Astrocyte of the cerebellum (primary cell): ENCODE measurements around the gene HMCN1.

Experiments used
- DNase-seq: peaks from one replicate; pipeline ENCODE4 v3.0.0-alpha.2; 2011; ENCODE audit warnings: low read depth
- H3K4me3 ChIP-seq: 2 replicates; pipeline ENCODE4 v1.5.1; 2011; ENCODE audit warnings: mild to moderate bottlenecking, low read depth, low read length, moderate library complexity
- in situ Hi-C: cut with HindIII; loops from 2 replicates; pipeline ENCODE4 v1.10.0; 2017; ENCODE audit warnings: low sequenced_read_pairs
- TF ChIP-seq, protein P1 (sequence below): IDR thresholded peaks from 2 replicates; pipeline ENCODE4 v1.5.1; 2012; ENCODE audit warnings: low read length, low read depth, moderate library complexity, mild to moderate bottlenecking; ENCODE audit errors: missing control alignments

The HMCN1 gene

DNA sequence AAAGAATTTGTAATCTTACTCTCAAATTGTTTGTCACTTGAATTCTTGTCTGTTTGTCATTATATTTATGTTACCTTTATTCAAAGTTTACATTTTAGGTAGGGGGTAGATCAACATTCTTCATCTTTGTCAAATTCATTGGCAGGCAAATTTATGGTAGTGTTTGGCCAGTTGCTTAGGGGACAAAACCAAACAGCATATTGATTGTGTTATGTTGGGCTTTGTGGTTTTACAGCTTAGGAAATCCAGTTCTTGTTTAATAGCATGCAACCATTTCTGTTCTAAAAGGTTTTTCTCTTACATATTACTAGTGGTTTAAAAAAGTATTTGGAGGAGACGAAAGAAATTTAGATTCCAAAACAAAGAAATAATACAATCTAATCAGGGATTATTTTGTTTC lies 91.4 kb downstream of the HMCN1 start:
- TF ChIP-seq, protein P1, sequence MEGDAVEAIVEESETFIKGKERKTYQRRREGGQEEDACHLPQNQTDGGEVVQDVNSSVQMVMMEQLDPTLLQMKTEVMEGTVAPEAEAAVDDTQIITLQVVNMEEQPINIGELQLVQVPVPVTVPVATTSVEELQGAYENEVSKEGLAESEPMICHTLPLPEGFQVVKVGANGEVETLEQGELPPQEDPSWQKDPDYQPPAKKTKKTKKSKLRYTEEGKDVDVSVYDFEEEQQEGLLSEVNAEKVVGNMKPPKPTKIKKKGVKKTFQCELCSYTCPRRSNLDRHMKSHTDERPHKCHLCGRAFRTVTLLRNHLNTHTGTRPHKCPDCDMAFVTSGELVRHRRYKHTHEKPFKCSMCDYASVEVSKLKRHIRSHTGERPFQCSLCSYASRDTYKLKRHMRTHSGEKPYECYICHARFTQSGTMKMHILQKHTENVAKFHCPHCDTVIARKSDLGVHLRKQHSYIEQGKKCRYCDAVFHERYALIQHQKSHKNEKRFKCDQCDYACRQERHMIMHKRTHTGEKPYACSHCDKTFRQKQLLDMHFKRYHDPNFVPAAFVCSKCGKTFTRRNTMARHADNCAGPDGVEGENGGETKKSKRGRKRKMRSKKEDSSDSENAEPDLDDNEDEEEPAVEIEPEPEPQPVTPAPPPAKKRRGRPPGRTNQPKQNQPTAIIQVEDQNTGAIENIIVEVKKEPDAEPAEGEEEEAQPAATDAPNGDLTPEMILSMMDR: no peak
- peak; percentile 76 for DNase-seq
- in situ Hi-C loops: no loop called here
- H3K4me3 ChIP-seq: no peak overlapping the region

DNA sequence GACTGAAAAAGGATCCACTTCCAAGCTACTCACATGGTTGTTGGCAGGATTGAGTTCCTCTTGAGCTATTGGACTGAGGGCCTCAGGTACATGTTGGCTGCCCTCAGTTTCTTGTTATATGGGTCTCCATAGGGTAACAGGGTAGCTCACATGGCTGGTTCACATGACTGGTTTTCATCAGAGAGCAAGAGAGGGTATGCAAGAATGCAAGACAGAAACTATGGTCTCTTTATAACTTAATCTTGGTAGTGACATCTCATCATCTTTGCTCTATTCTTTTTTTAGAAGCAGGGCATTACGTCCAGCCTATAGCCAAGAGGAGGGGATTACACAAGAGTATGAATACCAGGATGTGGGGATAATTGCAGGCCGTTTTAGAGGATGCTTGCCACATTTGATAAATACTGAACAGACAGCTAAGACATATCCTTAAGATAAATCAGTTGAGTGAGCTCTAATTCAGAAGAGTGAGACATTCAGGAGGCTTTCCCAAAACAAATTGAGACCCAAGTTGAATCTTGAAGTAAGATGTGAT lies 100.2 kb downstream of the HMCN1 start:
- no peak for DNase-seq
- no peak overlapping the region for H3K4me3 ChIP-seq
- TF ChIP-seq, protein P1: no peak
- in situ Hi-C loops: no loop called here

DNA sequence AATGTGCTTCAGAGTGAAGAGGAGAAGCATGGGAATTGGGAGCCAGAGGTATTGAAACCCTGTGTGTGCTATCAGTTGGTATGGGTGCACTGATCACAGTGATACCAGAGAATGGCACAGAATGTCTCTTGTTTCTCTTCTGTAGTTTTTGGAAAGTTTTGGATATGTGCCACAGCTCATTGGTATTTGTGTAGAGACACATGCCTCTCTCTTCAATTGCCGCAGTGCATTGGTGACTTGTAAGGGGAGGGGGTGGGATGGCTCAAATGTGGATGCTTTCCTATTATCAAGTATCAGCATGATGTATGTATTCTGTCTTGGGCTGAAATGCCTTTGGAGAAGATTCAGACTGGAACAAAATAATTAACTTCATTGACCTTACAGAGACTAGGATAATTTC lies 101.0 kb downstream of the HMCN1 start:
- no peak overlapping the region for H3K4me3 ChIP-seq
- in situ Hi-C loops: no loop called here
- TF ChIP-seq, protein P1: no peak
- no peak for DNase-seq

DNA sequence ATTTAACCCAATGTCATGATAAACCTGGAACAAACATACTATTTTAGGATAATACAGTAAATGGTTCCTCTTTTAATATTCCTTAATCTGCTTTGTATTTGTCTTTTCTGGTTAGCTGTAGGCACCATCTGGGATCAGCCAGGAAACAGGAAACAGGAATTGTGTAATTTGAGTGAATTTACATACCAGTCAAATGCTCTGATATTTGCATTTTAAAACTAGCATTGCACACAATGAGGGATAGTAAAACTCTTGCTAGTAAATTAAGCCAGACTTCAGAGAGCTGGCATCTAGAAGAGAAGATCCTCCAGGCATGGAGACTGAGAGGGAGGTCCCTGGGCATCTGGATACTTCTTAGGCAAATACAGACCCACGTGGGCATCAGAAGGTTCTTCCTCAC lies 103.5 kb downstream of the HMCN1 start:
- in situ Hi-C loops: no loop called here
- TF ChIP-seq, protein P1: no peak
- no peak overlapping the region for H3K4me3 ChIP-seq
- no peak for DNase-seq

DNA sequence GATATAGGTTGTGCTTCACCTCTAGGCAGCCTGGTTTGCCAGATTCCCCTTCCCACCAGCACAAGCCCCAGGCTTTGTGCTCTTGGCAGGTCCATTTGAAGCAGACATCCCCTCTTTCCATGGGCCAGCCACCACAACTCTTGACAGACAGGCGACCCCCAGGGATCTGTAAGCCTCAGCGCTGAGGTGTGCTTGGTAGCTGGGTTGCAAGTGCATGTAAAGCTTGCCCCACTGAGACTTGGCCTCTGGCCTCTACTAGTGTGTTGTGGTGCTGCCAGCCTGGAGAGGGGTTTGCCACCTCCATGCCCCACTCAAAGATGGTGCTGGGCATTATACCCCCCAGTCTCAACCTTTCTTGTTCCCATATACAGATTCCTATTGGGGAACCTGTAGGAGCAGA lies 103.9 kb downstream of the HMCN1 start:
- in situ Hi-C loops: no loop called here
- TF ChIP-seq, protein P1: no peak
- DNase-seq: no peak
- H3K4me3 ChIP-seq: no peak overlapping the region

DNA sequence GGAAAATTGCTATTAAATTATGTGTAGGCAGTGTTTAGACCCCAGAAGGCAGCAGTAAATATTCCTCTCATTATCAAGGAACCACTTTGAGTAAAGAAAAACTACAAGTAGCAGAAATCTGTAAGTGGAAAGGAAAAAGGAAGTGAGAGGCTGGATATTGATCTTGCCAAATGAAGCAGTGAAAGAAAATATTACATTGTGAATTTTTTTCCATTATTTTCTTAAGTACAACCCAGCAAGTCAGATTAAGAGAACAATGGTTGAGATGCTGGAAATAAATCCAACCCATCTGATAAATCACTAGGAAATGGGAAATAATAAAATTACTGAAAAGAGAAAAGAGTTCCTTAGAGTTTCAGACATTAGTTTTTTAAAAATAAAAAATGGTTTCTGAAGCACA lies 106.7 kb downstream of the HMCN1 start:
- in situ Hi-C loops: no loop called here
- DNase-seq: no peak
- no peak overlapping the region for H3K4me3 ChIP-seq
- TF ChIP-seq, protein P1: no peak
